ENCODE measurements around the gene C1orf21. TPM values are rescaled to one million over a fixed set of nuclear protein-coding genes. Genes with fewer than 3 reads are reported as not detected.

Gene C1orf21
- total RNA-seq, 1 experiment from 2014 or later, result 28.5 TPM

GRCh38 chr1:184615301-184615700 lies 228.5 kb downstream of the C1orf21 start:
- TF ChIP-seq SMAD3 (CRISPR knock-in tag; IDR thresholded peaks at IDR 0.05; ENCODE audit: borderline replicate concordance) (no peak), ATF6 (CRISPR knock-in tag; IDR thresholded peaks at IDR 0.05) (no peak), ZMAT4 (CRISPR knock-in tag; IDR thresholded peaks at IDR 0.05) (no peak), ZBTB21 (CRISPR knock-in tag; IDR thresholded peaks at IDR 0.05; ENCODE audit: borderline replicate concordance) (no peak), NR1H2 (CRISPR knock-in tag; IDR thresholded peaks at IDR 0.05) (no peak), E2F1 (CRISPR knock-in tag; IDR thresholded peaks at IDR 0.05) (no peak), SOX15 (CRISPR knock-in tag; IDR thresholded peaks at IDR 0.05) (no peak), FOXJ3 (CRISPR knock-in tag; IDR thresholded peaks at IDR 0.05; ENCODE audit: borderline replicate concordance) (no peak), NR2C2 (CRISPR knock-in tag; IDR thresholded peaks at IDR 0.05) (no peak), ZNF425 (CRISPR knock-in tag; conservative IDR thresholded peaks at IDR 0.05) (no peak), E2F4 (CRISPR knock-in tag; IDR thresholded peaks at IDR 0.05; ENCODE audit: borderline replicate concordance, low read depth) (no peak), ZNF416 (CRISPR knock-in tag; IDR thresholded peaks at IDR 0.05) (no peak), ESRRA (CRISPR knock-in tag; IDR thresholded peaks at IDR 0.05; ENCODE audit: borderline replicate concordance) (no peak), ATF2 (CRISPR knock-in tag; IDR thresholded peaks at IDR 0.05; ENCODE audit: borderline replicate concordance, low read depth) (no peak), STAT6 (CRISPR knock-in tag; conservative IDR thresholded peaks at IDR 0.05; ENCODE audit: low read depth) (no peak), ZNF512 (CRISPR knock-in tag; IDR thresholded peaks at IDR 0.05; ENCODE audit: borderline replicate concordance) (no peak), ZBTB43 (CRISPR knock-in tag; IDR thresholded peaks at IDR 0.05) (no peak)
- DNase-seq (ENCODE audit: low spot score) (no peak), ATAC-seq (no peak)
- Mint-ChIP-seq H3K27ac (no peak overlapping the region), H3K36me3 (no peaks in the 10 kb centered on the region), H3K9me3 (no peaks in the 10 kb centered on the region), H3K4me1 (peaks cover 10% of the 10 kb centered on the region), H3K4me3 (no peak overlapping the region), H3K27me3 (ENCODE audit: low read depth) (no peaks in the 10 kb centered on the region)
- ChIA-PET CTCF (interaction anchor here (2.8 kb wide), 1 partner anchor 49 kb away, joined by 9 read pairs; no protein-coding TSS in a partner anchor), POLR2A (no interaction called here)

Data from WTC11 (cell line).